Superior temporal gyrus (tissue), 1 donor: Measurements from ENCODE around the gene OSBPL1A.

Experiments
- DNase-seq: peaks from one replicate; pipeline ENCODE4 v3.0.0-alpha.2; 2016; ENCODE audit errors: extremely low spot score

The OSBPL1A gene

GRCh38 chr18:24341361-24341760 lies 56.3 kb downstream of the OSBPL1A start:
- DNase-seq, result no peak

- no peak for DNase-seq
Measured at GRCh38 chr18:24333084-24333483, 64.5 kb downstream of the OSBPL1A start.

GRCh38 chr18:24326211-24326610 lies 71.4 kb downstream of the OSBPL1A start:
- DNase-seq, result no peak

GRCh38 chr18:24322584-24323136 lies 75.0 kb downstream of the OSBPL1A start:
- no peak for DNase-seq

- DNase-seq, result no peak
Measured at GRCh38 chr18:24321071-24321470, 76.6 kb downstream of the OSBPL1A start.

- no peak for DNase-seq
Measured at GRCh38 chr18:24319757-24320156, 77.9 kb downstream of the OSBPL1A start.

GRCh38 chr18:24317370-24317769 lies 80.3 kb downstream of the OSBPL1A start:
- DNase-seq, result no peak

GRCh38 chr18:24315170-24315569 lies 82.5 kb downstream of the OSBPL1A start:
- no peak for DNase-seq

- DNase-seq, result no peak
Measured at GRCh38 chr18:24306201-24306600, 91.4 kb downstream of the OSBPL1A start.

- no peak for DNase-seq
Measured at GRCh38 chr18:24300703-24301102, 96.9 kb downstream of the OSBPL1A start.

- DNase-seq, result no peak
Measured at GRCh38 chr18:24296276-24296675, 101.3 kb downstream of the OSBPL1A start.

GRCh38 chr18:24293254-24293653 lies 104.4 kb downstream of the OSBPL1A start:
- DNase-seq, result no peak

- no peak for DNase-seq
Measured at GRCh38 chr18:24278591-24278990, 119.0 kb downstream of the OSBPL1A start.

- DNase-seq, result no peak
Measured at GRCh38 chr18:24277516-24278195, 120.0 kb downstream of the OSBPL1A start.

- no peak for DNase-seq
Measured at GRCh38 chr18:24276994-24277393, 120.6 kb downstream of the OSBPL1A start.

- DNase-seq, result no peak
Measured at GRCh38 chr18:24274837-24275236, 122.8 kb downstream of the OSBPL1A start.

- no peak for DNase-seq
Measured at GRCh38 chr18:24273596-24273995, 124.0 kb downstream of the OSBPL1A start.

GRCh38 chr18:24272229-24272525 lies 125.4 kb downstream of the OSBPL1A start:
- DNase-seq, result peak; percentile 77

GRCh38 chr18:24271381-24272228 lies 126.0 kb downstream of the OSBPL1A start:
- DNase-seq, result peak; percentile 64

- peak; percentile 86 for DNase-seq
Measured at GRCh38 chr18:24270937-24271380, 126.7 kb downstream of the OSBPL1A start.

GRCh38 chr18:24270358-24270936 lies 127.2 kb downstream of the OSBPL1A start:
- DNase-seq, result peak; percentile 77

GRCh38 chr18:24268784-24269550 lies 128.7 kb downstream of the OSBPL1A start:
- peak; percentile 74 for DNase-seq
